HL-60/S4 treated with retinoic acid at 250 ng/mL for 4 days and 3 days (cell line): Measurements from ENCODE around the gene ELANE.
"Not testable (repeated sequence)": the region's sequence is repeated elsewhere in the genome, so short reads cannot be mapped to it uniquely, and the experiment has no call there.

ENCODE experiments used
- in situ Hi-C: fragments of 300-500 bp; cut with MboI; formaldehyde crosslinking; loops from 2 replicates; pipeline ENCODE4 v1.7.0; 2022; ENCODE audit warnings: low sequenced_read_pairs

The ELANE gene

GRCh38 chr19:876780-877314, 24.7 kb downstream of the ELANE start:
- in situ Hi-C loops = no loop called here

GRCh38 chr19:877992-878660, 26.0 kb downstream of the ELANE start:
- in situ Hi-C loops = not testable (repeated sequence)

DNA sequence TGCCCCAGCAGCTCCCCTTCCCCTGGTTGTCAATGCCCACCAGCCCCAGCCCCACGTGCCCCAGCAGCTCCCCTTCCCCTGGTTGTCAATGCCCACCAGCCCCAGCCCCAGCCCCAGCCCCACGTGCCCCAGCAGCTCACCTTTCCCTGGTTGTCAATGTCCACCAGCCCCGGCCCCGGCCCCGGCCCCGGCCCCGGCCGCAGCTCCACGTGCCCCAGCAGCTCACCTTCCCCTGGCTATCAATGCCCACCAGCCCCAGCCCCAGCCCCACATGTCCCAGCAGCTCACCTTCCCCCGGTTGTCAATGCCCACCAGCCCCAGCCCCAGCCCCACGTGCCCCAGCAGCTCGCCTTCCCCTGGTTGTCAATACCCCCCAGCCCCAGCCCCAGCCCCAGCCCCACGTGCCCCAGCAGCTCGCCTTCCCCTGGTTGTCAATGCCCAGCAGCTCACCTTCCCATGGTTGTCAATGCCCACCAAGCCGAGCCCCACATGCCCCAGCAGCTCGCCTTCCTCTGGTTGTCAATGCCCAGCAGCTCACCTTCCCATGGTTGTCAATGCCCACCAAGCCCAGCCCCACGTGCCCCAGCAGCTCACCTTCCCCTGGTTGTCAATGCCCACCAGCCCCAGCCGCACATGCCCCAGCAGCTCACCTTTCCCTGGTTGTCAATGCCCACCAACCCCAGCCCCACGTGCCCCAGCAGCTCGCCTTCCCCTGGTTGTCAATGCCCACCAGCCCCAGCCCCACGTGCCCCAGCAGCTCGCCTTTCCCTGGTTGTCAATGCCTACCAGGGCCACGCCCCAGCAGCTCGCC, 26.9 kb downstream of the ELANE start:
- in situ Hi-C loops = not testable (repeated sequence)

- in situ Hi-C loops = no loop called here
These were observed 27.8 kb downstream of the ELANE start for GRCh38 chr19:879711-880438.

- in situ Hi-C loops = no loop called here
These were observed 29.4 kb downstream of the ELANE start for GRCh38 chr19:881385-882071.

DNA sequence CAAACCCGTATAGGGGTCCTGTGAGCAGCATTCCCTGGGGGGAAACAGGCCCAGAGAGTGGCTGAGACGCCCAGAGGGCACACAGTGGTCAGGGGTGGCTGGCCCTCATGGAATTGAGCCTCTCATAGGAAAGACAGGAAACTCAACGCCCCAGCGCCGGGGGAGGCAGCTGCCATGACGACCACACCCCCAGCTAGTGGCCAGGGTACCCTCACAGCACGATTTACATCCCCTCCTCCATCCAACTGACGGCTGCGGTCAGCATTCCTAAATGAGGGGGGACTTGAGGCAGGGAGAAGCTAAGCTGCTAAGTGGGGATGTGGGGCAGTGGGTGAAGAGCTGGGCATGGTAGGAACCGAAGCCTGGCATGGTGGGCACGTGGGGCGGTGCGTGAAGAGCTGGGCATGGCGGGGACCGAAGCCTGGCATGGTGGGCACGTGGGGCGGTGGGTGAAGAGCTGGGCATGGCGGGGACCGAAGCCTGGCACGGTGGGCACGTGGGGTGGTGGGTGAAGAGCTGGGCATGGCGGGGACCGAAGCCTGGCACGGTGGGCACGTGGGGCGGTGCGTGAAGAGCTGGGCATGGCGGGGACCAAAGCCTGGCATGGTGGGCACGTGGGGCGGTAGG, 30.9 kb downstream of the ELANE start:
- in situ Hi-C loops = no loop called here

DNA sequence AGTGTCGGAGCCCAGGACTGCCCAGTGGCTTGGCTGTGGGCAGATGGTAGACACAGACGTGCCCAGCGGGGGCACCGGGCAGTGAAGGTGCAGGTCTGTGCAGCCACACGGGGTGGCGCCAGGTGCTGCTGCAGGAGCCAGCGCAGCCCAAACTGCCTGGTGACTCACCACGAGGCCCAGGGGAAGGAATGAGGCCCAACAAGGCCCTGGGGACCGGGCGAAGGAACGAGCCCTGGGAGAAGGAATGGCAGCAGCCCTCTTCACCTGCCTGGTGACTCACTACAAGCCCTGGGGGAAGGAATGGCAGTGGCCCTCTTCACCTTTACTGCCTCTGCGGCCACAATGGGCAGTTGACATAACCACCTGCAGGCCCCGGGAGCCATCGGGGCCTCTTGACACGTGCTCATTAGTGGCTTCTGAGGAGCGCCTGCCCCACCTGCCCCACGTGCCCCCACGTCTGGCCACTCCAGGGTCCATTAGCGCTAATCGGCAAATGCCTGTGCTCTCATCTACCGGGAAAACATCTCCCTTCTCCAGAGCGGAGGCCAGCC, 31.6 kb downstream of the ELANE start:
- in situ Hi-C loops = no loop called here

DNA sequence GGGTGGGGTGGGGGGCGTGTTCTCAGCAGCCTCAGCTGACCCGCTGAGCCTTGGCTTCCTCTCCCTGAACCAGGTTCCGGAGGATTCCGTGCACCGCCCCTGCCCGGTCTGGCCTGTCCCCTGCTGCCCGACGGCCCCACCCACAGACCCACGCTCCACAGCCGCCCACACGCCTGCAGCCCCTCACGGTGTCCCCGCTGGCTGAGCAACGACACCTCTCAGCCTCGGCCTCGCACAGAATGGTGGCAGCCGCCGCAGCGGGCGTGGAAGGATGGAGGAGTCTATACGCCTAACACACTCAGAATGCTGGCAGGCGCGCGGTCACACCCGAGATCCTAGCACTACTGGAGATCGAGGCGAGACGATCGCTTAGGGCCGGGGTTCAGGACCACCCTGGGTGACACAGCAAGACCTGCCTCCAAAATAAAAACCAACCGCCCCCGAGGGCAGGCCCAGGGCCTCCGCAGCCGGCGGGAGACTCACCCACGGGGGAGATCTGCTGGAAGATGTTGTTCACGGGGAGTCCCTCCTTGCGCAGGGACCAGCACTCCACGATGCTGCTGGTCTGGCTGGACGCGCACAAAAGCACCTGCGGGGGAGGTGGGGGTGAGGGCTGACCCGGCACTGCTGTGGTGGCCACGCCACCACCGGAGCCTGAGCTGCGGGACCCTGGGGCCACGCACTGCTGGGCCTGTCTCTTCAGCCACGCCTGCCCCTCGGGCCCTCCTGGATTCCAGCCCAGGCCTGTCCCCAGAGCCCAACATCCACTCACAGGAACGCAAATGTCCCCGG, 32.5 kb downstream of the ELANE start:
- in situ Hi-C loops = no loop called here

DNA sequence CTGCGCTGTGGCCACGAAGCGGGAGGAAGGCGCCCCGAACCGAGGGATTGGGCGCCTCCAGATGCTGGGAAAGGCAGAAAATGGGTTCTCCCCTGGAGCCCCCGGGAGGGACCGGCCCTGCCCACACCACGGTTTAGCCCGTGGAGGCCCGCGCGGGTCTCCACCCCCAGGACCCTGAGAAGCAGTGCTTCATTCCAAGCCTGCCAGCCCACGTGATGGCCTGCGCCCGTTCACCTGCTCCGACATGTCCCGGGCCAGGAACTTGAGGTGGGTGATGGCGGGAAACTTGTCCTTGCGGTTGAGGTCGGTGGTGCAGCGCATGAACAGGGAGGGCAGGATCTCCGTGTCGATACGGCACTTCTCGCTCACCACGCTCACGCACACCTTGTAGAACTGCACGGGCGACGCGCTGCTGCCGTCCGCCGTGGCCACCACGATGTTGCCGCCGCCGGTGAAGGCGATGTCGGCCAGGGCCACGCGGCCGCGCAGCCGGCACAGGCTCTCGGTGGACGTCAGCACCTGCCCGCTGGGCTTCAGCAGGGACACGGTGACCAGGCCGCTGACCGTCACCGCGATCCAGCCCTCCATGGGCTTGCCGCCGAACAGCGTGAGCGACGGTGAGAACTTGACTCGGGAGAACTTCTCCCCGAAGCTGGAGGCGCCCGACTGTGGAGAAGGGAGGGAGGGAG, 33.6 kb downstream of the ELANE start:
- in situ Hi-C loops = no loop called here

- in situ Hi-C loops = no loop called here
These were observed 35.0 kb downstream of the ELANE start for GRCh38 chr19:887072-887471.

DNA sequence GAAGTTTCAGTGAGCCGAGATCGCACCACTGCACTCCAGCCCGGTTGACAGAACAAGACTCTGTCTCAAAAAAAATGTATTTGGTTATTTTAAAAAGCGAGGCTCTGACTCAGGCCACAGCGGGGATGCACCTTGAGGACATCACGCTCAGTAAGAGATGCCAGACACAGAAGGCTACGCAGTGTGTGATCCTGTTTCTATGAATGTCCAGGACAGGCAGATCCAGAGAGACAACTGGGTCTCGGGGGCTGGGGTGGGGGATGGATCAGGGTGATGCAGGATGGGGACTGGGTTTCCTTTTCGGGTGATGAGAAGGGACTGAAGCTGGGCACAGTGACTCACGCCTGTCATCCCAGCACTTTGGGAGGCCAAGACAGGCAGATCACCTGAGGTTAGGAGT, 35.5 kb downstream of the ELANE start:
- in situ Hi-C loops = no loop called here

DNA sequence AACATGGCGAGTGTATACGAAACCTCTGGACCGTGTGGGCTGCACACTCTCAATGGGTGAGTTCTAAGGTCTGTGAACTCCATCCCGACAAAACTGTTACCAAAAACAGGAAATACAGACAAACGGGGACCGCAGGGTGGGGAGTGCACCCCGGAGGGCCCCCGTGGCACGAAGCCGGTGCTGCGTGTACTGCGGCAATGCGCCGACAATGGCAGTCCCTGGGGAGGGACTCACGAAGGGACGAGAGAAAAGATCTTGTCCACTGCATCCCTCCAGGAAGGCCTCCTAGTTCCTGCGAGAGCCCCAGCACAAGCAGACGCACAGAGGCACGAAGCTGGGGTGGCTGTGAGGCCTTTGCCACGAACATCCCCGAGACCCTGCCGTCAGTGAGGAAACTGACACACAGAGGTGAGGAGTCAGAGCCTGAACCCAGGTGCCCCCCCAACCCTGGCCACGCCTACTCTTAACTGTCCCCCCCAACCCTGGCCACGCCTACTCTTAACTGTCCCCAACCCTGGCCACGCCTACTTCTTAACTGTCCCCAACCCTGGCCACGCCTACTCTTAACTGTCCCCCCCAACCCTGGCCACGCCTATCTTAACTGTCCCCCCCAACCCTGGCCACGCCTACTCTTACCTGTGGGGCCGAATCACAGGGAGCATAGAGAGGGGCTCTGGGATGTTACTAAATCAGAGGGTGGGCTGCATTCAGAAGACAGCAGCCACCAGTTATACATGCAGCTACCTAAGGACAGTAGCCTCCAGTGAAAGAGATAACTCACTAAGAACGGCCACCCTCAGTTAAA, 36.7 kb downstream of the ELANE start:
- in situ Hi-C loops = no loop called here

- in situ Hi-C loops = no loop called here
These were observed 37.7 kb downstream of the ELANE start for GRCh38 chr19:889662-890295.

DNA sequence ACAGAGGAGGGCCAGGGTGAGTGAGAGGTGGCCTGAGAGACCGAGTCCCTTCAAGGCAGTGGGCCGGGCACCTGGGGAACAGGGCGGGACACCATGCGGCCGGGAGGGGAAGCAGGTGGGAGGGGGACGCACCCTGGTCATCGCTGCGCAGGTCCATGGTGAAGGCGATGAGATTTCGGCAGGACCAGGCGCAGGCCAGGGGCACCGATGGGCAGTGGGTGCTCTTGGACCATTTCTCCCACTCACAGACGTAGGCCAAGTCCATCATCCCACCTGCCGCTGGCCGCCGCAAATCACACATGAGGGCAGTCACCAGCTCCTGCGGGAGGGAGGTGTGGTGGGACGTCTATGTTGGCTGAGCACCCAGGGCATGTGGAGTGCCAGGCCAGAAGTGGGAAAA, 38.7 kb downstream of the ELANE start:
- in situ Hi-C loops = no loop called here

- in situ Hi-C loops = not testable (repeated sequence)
These were observed 39.5 kb downstream of the ELANE start for GRCh38 chr19:891421-892200.

- in situ Hi-C loops = no loop called here
These were observed 40.3 kb downstream of the ELANE start for GRCh38 chr19:892243-892893.
